HG02884 (cell line): ENCODE measurements around the gene DNAH2.

Experiments
- ATAC-seq: cut with Tn5 transposase; IDR thresholded peaks from one replicate; pipeline ENCODE4 v1.9.1; 2021; ENCODE audit warnings: mild to moderate bottlenecking, moderate library complexity; ENCODE audit not compliant: unreplicated experiment

DNAH2 gene

DNA sequence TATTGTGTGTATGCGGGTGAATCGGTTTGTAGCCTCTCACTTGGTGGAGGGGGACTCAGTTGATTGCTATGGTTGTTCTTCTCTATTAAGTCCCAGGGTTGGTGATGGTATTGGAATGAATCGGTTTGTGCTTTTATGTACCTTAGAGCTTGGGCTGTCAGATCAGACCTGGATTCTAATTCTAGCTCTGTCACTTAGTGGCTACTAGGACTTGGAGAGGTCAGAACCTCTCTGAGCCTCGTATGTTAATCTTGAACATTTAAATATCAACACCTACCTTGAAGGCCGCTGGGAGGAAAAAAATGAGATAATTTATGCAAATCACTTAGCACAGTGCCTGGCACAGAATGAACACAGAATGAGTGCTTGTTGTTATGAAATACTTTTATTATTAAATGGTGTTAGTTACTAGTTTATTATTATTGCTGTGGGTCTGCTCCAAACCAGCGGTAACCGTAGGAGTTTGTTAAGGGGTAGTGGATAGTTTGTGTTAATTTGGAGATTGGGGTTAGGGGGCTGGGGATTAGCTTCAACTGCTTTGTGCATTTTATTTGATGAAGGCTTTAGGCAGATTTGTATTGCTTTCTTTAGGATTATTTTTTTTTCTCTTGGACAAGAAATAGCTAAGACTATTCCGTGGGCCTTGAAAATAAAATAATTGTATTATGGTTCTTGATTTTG, 120.0 kb downstream of the DNAH2 start:
- ATAC-seq, result no peak

DNA sequence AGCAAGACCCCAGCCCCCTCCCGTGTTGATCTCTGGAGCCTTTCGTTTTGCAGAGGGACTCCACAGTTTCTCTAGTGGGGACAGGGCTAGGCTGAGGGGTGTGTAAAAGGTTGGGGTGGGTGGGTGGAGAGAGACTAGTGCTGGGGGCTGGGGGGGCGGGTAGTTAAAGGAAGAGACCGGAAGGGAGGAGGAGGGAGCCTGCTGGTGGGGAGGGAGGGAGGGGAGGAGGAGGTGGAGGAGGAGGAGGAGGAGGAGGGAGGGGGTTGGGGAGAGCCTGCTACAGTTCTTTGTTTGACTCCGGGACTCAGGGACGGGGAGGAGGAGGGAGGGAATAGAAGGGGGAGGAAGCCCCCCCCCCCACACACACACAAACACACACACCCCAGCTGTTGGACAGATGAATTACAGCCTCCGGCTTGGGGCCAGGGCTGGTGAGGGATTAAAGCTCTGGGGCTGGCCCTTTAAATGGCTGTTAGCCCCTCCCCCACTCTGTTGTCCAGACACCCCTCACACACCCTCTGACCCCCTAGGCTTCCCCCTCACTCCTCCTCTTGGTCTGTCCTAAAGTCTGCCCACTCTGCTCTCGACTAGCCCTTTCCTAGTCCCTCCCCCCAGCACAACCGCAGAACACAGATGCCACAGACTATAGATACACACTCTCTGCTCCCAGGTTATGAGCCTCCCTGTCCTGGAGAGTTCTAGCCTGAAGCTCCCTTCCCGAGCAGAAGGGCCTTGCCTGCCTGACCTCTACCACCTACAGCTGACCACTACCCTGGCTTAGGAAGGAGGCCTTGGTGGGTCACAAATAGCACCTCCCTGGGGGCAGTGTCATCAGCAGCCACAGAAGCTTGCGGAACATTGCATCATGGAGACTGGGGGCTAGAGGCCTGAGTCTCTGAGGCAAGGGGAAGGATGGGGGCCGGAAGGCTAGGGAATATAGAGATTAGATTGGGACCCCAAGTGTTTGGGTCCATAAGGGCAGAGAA, 120.8 kb downstream of the DNAH2 start:
- no peak for ATAC-seq

DNA sequence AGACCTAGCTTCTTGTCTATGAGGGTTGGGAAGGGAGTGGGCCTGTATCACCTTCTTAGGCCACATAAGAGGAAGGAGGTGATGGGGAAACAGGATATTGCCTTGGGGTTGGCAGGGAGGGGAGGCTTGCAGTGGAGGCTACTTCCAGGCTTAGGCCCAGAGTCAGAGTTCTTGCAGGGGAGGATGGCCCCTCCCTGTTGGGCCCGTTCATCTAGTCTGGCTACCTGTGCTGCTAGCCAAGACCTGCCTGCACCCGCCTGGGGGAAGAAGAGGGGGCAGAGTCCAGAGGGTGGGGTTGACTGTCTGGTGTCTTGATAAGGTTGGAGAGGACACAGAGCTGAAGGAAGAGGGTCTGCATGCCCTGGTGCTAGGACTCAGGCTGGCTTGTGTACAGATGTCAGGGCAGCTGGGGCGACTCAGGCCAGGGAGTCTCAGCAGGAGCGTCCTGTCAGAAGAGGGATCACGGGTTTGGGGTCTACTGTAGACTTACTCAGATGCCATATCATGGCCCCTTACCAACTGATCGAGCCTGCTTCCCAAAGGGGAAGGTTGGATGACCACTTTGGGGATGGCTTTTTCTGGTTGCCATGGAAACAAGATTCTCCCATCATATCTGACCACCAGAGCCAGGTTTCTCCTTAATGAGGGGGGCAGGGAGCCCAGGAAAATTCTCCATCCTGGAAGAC, 121.8 kb downstream of the DNAH2 start:
- no peak for ATAC-seq

DNA sequence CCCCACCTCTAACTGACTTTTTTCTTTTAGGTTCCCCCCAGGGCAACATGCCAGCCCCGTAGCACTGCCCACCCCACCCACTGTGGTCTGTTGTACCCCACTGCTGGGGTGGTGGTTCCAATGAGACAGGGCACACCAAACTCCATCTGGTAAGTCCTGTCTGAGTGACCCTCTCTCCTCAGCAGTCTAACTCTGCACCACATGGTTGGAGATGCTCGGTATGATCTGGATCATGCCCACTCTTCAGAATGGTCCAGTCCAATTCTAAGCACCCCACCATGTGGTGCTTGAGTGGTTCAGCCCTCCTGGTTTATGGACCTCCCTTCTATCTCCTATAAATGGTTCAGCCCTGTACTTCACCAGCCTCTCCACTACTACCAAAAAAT, 122.3 kb downstream of the DNAH2 start:
- ATAC-seq, result no peak

DNA sequence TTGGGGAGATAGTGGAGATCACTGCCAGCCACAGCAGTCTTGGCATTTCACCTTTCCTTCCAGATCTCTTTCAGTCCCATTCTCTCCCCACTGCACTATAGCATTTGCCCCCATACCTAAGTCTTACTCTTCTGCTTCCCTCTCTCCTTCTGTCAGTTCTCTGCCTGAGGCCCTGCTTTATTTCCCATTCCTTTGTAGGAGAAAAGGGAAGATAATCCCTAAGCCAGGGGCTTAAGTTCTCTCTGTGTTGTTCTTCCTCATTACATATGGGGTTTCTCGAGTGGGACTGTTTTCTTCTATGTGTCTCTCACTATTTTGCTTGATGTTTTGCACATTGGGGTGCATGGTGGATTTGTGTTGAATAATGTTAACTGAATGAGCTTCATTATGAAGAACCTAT, 122.9 kb downstream of the DNAH2 start:
- no peak for ATAC-seq

DNA sequence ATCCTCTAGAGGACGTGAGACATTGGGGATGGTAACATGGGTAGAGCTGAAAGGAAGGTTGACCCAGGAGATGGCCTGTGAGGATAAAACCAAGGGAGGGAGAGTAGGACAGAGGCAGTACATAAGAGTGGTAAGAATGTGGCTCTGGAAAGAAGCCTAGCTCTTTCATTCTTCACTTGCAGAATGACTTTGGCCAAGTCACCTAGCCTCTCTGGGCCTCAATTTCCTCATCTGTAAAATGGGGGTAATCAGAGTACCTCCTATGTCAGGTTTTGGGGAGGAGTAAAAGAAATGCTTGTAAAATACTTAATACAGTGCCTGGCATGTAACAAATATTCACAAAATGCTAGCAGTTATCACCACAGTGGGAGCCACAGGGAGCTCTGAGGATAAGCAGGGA, 123.3 kb downstream of the DNAH2 start:
- ATAC-seq, result no peak

DNA sequence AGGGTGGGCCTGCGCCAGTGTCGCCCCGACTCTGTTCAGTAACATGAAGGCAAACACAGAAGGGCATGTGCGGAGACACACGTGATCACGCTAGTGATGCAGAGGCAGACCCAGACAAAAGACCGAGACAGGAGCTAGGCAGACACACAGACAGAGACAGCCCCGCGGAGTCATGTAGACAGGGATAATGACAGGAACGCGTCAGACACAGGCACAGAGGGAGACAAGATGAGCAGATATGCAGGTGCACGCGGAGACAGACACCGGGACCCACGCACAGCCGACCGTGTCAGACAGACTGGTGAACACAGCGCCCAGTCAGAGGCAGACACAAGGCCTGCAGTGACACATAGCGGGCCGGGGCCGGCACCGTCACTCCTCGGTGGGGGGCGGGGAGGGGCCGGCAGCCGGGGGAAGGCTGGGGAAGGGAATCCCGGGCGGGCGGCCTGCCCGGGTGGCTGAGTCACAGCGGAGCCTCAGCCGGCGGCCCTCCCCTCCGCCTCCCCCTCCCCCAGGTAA, 123.9 kb downstream of the DNAH2 start:
- ATAC-seq, result no peak

DNA sequence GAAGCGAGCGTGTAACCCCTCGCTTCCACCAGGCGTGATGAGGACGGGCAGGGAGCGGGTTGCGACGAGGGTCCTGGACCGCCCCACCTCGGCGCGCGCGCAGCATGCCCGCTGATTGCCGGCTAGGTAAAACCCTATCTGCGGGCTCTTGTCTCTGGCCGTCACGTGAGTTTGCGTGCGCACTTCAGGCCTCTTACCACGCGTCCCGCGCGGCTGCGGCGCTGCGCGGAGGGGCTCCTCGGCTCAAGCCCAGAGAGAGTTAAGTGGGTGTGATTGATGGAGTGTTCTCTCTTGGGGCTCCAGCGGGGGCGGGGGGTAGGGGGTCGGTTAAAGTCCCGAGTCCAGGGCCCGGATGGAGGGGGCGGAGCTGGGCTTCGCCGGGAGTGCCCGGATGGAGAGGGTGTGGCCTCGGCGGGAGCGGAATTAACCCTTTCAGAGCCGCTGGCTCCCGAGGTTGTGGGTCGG, 124.4 kb downstream of the DNAH2 start:
- no peak for ATAC-seq

DNA sequence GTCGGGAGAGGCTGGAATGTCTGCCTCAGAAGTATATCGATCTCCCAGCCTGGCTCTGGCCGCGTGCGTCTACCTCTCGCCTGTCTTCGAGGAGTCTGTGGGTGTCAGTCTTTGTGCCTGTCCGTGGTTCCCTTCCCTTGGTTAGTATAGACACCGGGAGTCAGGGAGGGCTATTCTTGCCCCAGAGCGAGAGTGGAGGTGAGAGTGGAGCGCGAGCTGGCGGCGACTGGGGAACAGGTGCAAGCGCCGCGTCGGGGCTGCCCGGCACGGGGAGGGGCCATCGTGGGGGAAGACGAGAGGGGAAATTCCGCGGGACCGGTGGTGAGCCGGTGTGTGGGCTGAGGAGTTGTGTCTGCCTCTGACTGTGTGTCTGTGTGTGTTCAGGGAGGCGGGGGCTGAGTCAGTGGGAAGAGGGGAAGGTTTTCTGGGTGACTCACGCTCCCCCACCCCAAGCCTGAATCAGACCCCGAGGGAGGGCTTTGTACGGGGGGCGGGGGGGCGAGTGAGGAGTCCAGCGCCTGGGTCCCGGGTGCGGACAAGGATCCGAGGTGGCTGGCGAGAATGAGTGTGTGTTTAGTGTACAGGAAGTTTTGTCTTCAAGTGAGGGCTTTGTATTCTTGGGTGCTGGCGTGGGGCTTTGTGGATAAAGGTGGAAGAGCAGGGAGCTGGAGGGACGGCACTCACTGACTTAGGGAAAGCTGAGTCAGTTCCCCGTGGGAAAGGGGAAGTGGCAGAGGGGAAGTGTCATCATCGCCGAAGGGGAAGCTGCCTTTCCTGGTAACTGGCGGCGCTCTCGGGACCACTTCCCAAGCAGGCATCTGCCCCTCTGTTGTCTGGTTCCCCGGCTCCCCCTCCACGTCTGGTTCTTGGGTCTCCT, 125.1 kb downstream of the DNAH2 start:
- no peak for ATAC-seq

DNA sequence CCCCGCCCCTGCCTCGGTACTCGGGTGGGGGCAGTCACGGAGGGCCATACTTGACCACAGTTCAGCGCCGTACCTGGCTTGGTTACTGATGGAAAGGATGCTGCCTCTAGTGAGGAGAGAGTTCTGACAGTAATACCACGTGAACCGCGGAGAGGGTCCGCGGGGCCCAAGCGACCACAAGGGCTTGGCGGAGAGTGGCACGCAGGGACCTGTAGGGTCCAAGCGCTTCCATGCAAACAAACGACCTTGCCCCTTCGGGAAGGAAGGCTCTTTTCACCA, 125.7 kb downstream of the DNAH2 start:
- ATAC-seq, result no peak

DNA sequence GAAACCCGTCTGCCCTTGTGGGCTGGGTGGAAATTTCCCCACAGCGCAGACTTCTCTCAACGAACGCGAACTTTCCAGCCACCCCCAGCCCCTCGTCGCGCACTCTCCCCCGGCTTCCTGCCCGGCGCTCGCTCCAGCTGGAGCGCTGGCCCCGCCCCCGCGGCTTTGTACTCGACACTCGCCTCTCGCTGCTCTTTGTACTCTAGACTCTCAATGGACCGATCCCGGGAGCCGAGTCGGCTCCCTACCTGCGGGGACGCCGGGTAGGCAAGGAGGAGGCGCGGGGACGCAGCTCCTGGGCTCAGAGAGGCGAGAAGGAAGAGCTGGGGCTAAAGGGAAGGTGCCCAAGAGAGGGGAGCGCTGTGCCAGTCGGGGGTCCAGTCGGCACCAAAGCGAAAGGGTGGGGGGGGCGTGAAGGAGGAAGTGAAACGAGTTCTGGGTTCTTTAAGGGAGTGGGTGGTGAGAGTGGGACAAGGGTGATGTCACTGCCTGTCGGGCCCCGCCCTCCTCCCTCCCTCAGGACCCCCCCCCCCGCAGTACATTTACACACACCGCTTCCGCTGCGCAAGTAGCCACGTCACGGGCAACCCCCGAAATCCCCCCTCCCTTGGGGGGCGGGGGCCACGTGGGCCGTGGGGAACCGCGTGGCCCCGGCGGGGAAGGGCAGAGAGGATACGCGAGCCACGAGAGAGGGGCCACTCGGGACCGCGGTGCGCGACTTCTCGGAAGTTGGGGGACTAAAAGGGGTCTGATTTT, 126.2 kb downstream of the DNAH2 start:
- no peak for ATAC-seq

DNA sequence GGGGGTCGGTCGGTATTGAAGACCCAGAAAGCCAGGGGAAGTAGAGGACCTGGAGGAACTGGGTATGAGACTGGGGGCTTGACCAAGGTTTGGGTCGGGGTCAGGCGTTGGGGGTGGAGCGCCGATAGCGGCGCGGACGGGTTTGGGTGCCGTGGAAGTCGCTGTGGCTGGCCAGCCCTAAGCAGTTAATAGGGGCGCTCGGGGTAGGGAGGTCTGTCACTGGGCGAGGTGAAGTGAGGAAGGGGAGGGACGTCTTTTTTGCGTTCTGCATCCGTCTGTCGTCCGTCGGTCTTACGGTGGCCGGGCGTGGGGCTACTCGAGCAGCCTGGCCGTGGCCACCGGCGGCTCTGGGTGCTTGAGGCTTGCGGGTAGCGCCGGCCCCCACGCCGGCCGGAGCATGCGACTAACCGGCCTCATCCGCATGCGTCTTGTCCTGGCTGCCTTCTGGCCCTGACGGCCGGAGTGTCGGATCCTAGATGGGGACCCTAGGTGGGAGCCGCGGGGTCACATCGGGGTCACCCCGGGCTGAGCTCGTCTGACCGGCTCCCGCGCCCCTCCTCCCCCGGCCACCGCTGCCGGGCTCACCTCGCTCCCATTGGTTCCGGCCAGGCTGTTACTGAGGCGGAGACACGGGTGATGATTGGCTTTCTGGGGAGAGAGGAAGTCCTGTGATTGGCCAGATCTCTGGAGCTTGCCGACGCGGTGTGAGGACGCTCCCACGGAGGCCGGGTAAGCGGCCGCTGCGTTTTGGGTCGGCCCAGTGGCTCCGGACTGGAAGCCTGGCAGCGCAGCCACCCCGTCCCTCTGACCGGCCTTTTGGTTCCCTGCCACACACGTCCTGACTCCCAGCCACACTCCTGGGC, 127.0 kb downstream of the DNAH2 start:
- ATAC-seq, result peak; percentile 57

DNA sequence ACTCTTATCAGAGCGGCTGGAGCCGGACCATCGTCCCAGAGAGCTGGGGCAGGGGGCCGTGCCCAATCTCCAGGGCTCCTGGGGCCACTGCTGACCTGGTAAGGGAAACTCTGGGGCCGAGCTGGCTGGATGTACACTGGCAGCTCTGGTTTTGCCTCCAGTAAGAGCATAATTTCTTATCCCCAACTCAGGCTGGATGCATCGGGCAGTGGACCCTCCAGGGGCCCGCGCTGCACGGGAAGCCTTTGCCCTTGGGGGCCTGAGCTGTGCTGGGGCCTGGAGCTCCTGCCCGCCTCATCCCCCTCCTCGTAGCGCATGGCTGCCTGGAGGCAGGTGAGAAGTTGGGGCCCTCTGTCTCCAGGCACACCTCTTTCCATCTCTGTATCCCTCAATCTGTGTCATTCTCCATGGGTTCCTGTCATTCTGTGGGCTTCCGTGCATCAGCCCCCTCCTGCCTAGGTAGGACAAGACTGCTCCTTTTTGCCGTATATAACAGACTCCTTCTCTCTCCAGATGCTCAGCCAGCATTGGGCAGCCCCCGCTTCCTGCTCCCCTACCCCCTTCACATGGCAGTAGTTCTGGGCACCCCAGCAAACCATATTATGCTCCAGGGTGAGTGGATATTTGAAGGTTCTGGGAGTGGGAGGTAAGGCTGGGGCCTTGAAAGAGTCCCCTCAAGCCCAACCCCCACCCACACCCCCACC, 128.0 kb downstream of the DNAH2 start:
- no peak for ATAC-seq

DNA sequence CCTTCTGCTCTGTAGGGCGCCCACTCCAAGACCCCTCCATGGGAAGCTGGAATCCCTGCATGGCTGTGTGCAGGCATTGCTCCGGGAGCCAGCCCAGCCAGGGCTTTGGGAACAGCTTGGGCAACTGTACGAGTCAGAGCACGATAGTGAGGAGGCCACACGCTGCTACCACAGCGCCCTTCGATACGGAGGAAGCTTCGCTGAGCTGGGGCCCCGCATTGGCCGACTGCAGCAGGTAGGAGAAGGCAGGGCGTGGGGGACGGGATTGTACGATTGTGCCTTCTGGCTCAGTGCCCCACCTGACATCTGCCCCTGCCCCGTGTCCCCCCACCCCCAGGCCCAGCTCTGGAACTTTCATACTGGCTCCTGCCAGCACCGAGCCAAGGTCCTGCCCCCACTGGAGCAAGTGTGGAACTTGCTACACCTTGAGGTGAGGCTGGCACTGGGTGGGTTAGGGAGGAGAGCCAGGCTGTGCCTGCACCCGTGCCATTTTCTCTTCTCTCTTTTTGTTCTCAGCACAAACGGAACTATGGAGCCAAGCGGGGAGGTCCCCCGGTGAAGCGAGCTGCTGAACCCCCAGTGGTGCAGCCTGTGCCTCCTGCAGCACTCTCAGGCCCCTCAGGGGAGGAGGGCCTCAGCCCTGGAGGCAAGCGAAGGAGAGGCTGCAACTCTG, 128.7 kb downstream of the DNAH2 start:
- no peak for ATAC-seq

DNA sequence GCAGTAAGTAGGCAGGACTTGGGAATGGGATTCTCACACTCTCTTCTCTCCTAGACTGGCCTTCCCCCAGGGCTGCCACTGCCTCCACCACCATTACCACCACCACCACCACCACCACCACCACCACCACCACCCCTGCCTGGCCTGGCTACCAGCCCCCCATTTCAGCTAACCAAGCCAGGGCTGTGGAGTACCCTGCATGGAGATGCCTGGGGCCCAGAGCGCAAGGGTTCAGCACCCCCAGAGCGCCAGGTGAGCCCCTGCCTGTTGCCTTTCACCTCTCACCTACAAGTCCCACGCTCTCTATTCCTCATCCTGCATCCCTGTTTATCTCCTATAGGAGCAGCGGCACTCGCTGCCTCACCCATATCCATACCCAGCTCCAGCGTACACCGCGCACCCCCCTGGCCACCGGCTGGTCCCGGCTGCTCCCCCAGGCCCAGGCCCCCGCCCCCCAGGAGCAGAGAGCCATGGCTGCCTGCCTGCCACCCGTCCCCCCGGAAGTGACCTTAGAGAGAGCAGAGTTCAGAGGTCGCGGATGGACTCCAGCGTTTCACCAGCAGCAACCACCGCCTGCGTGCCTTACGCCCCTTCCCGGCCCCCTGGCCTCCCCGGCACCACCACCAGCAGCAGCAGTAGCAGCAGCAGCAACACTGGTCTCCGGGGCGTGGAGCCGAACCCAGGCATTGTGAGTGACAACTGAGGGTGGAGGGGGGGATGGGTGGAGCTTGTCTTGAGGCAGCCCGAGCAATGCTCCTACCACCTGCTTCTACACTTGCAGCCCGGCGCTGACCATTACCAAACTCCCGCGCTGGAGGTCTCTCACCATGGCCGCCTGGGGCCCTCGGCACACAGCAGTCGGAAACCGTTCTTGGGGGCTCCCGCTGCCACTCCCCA, 129.5 kb downstream of the DNAH2 start:
- no peak for ATAC-seq

DNA sequence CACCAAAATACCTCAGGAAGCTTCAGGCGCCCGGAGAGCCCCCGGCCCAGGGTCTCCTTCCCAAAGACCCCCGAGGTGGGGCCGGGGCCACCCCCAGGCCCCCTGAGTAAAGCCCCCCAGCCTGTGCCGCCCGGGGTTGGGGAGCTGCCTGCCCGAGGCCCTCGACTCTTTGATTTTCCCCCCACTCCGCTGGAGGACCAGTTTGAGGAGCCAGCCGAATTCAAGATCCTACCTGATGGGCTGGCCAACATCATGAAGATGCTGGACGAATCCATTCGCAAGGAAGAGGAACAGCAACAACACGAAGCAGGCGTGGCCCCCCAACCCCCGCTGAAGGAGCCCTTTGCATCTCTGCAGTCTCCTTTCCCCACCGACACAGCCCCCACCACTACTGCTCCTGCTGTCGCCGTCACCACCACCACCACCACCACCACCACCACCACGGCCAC, 130.6 kb downstream of the DNAH2 start:
- ATAC-seq, result no peak

DNA sequence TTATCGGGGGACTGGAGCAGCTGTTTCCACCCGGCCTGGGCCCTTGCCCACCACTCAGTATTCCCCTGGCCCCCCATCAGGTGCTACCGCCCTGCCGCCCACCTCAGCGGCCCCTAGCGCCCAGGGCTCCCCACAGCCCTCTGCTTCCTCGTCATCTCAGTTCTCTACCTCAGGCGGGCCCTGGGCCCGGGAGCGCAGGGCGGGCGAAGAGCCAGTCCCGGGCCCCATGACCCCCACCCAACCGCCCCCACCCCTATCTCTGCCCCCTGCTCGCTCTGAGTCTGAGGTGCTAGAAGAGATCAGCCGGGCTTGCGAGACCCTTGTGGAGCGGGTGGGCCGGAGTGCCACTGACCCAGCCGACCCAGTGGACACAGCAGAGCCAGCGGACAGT, 131.2 kb downstream of the DNAH2 start:
- ATAC-seq, result no peak
